DMS114 treated with DMSO at 0.1 percent for 48 hours (cell line): Measurements from ENCODE around the gene ELF5.
A peak's percentile ranks its signal among the peaks of the same experiment; 100 is the strongest.

ENCODE experiments used
- DNase-seq: peaks from one replicate; lab custom pipeline; 2025; ENCODE audit not compliant: unreplicated experiment; lab: John Stamatoyannopoulos, UW

ELF5 gene

DNA sequence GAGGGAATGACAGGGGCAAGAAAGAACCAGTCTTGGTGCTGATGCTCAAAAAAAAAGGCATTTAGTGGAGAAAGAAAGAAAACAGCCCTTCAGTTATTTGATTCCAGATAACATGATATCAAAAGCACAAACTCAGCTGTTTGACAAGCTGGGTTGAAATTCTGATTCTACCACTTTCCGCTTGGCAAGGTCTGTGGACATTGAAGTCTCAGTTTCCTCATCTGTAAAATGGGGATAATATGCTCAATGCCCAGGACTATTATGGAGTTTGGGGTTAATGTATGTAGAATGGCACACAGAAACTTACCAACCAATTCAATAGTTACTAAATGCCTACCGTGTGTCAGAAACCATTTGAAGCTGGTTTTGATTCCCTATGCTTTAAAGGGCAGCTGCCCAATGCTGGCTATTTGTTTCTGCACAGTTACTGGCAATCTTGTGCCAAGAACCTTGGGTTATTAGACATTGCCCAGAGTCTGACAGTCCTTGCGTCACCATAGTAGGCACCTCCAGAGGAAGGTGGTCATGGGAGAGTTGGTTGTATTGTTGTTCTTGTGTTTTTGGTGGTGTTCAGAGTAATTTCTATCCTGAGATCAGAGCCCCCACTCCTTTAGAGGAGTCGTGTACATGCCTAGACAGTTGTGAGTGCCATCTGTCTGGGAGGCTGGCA is 19.5 kb downstream of the ELF5 start:
- DNase-seq, result no peak

DNA sequence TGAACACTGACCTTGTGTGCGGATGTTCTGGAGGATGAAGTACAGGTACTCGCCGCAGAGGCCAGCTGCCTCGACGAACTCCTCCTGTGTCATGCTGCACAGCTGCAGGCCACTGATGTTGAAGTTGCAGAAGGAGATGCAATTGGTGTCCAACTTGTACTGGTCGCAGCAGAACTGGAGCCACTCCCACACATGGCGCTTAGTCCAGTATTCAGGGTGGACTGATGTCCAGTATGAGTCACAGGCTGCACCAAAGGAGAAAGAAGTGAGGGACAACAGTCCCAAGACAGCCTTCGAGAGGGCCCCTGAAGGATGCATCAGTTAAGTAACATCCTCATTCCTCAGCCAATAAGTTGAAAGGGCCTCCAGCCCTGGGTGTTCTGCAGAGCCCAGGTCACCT is 20.1 kb downstream of the ELF5 start:
- DNase-seq, result no peak

DNA sequence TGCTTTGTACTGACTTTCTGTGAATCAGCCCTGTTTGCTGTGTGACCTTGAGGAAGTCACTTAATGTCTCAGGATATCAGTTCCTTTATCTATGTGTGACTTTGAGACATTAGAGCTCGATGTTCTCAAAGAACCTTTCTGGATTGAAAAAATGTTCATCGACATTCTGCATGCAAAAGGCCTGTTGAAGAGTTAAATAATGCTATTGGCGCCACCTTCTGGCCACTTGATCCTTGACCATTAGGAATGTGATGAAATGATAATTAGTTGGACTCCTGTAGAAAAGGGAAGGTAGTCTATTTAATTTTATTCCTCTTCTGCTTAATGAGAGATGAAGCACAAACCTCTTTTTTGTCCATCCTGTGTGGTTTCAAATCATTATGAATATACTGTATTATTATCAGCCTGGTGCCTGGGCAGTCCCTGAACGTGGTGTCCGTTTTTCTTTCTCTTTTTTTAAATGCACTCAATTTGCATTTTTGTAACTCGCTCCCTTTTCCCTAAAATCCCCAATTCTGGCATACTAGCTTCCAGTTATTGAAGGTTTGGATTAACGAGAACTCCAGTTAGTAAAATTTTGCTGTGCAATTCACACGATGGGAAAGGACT is 20.7 kb downstream of the ELF5 start:
- peak; percentile 34 for DNase-seq

DNA sequence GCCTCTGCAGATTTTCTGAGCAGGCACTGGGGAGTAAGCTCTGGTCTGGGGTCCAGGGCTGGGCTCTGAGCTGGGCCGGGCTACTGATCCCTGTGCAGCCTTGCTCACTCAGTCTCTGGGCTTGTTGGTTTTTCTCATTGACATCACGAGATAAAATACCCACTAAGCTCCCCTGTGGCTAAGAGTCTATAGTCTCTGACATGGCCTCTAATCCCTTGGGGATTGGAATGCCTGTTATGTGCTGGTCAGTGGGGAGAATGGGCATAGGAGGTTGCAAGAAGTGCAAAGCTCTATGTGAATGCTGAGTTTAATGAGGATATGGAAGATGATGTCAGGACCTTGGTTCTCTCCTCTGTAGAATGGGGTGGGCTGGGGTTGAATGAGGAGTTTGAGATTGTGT is 23.3 kb downstream of the ELF5 start:
- no peak for DNase-seq

DNA sequence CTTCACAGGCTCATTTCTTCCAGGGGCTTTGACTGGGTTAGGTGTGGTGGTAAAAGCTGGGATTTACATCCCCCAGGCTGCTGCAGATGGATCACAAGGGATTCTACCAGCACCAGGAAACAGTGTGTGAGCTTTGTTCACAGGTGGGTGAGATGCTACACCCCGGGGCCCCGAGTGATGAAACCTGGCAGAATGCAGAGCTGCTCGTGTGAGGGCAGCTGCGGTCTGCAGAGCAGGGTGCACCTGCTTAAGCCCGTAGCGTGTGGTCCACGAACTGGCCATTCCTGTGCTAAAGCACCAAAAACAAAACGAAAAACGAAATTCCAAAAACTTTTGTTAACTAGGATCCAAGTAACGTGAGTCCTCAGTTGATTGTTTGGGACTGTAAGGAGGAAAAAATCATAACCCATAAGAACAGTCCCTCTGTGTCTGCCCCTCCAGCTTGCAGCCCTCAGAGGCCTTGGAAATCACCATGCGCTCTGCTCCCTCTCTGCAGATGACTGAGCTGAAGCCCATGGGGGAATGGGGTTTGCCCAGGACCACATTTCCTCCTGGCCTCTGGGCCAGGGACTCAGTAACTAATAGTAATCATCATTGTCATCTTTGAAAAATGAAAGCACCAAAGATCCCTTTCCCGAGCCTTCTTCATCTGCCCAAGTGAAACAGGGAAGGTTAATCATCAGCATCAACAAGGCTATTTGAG is 24.6 kb downstream of the ELF5 start:
- no peak for DNase-seq

DNA sequence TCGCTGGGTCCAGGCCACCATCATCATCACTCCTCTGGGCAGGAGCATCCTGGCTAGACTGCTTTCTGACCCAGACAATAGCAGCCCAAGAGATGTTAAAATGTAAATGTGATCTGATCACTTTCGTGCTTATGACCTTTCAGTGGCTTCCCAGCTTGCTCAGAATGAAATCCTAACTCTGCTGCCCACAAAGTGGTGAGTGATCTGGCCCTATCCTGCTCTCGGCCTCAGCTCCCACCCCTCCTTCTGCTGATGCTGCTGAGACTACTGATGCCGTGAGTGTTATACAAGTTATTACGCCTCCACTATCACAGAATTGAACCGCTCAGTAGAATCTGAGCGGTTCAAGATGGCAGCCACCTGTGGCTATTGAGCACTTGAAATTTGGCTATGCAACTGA is 26.2 kb downstream of the ELF5 start:
- DNase-seq, result no peak

DNA sequence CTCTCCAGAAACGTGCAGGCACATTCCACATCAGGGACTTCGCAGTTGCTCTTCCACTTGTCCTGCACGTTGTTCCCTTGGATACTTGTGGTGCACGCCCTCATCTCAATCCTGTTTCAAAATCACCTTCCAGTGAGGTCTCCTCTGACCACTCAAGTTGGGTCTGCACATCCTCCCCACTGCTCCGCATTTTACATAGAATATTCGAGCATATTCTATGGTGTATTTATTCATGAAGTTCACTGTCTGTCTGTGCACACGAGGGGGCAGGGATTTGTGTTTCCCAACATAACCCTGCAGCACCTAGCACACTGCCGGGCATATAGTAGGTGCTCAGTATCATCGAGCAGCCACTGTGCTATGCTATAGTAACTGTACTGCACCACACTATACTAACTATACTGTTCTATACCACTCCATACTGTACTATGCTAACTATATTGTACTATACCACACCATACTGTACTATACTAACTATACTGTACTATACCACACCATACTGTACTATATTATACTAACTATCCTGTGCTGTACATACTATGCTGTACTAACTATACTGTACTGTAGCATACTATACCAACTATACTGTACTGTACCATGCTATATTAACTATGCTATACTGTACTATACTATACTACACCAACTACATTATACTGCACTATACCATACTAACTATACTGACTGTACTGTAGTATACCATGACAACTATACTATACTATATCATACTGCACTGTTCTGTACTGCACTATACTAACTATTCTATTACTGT is 30.3 kb downstream of the ELF5 start:
- DNase-seq, result no peak

DNA sequence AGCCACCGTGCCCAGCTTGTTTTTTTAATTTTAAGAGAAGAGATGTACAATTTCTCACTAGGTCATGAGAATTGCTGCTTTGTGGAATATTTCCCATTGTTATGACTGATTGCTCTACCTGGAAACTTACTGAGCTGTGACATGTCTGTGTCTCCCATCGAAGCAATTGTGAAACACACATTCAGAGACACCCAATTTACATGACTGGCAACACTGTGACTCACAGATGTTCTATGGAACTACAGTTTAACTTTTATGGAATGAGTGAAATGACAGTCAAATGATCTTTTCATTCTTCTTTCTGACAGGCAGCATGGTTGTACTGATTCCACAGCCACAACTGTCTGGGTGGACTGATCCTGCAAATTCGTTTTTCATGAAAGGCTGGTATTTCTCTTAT is 32.3 kb downstream of the ELF5 start:
- DNase-seq, result no peak

DNA sequence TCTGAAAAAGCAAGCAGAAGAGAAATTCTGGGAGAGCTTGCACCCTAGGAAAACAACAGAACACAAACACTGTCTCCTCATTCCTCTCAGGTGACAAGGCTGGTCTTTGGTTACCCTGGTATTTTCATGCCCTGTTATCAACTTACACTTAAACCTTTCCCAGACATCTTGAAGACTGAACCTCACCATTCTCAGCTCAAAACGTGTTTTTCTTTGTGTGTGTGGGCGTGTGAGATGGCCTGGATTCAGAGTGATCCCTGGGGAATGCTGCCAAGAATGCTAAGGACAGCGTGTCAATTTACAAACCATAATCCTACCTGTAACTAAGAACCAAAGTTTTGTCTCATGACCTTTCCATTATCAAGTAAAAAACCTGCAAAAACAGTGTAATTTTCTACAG is 33.3 kb downstream of the ELF5 start:
- no peak for DNase-seq

DNA sequence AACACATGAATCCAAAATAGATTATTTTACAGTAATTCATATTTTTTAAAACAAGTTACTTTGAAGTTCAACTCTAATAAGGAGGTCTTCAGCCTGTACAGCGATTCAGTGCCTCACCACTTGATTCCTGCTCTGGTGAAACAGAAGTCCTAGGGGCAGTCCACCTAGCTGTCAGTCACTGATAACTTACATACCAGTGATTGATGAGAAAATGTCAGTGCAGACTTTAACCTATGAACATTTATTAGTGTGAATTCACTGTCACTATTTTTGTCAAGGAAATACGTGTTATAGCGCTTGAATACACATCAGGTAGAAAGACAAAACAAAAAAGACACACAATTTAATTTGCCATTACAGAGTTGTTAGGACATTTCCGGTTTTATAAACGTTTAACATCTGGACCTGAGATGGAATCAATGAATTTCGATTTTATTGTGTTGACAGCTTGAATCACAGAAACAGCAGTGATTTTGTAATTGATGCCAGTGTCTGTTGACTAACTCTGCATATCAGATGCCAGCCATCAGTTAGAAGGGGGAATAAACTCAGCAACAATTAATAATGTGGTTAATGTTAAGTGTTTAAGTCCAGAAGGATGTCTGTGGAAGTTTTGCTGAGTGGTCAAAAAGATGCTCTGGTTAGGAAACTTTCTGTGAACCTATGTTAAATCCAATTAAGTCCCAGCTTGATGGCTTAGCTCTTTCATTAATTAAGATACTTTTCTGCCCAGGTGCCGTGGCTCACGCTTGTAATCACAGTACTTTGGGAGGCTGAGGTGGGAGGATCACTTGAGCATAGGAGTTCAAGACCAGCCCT is 34.5 kb downstream of the ELF5 start:
- DNase-seq, result no peak

DNA sequence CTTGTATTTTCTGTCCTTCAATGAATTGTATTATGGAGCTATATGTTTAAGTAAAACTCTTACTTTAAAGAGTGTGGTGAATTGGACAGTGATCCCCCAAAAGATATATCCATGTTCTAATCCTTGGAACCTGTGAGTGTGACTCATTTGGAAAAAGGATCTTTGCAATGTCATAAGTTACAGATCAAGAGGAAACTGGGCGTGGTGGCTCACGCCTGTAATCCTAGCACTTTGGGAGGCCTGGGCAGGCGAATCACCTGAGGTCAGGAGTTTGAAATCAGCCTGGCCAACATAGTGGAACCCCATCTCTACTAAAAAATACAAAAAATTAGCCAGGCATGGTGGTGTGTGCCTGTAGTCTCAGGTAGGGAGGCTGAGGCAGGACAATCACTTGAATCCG is 36.7 kb downstream of the ELF5 start:
- DNase-seq, result no peak

DNA sequence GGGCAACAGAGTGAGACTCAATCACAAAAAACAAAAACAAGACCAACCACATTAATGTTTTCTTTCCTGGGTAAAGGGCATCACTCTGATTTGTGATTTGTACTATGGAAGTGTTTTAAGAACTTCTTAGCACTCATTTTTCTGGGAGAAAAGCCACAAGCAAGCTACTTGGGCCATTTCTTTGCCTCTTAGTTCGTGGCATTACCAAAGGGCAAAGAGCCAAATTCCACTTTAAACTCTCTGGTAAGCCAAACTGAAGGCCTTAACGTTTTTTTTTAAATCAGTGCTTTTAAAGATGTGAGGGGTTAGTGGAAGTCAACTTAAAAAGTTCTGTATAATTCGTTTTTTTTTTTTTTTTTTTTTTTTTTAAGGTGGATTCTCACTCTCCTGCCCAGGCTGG is 37.9 kb downstream of the ELF5 start:
- no peak for DNase-seq

DNA sequence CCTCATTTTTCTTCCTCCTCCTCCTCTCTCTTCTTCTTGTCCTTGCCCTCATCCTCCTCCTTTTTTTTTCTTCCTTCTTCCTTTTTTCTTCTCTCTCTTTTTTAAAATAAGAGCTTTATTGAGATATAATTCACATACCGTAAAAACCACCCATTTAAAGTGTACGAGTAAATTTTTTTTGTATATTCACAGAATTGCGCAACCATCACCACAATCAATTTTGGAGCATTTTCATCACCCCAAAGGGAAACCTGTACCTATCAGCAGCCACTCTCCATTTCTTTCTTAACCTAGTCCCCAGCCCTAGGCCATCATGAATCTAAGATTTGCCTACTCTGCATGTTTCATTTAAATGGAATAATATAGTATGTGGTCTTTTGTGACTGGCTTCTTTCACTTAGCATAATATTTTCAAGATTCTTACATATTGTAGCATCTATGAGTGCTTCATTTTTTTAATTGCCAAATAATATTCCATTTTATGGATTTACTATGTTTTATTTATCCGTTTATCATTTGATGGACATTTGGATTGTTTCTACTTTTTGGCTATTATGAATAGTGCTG is 39.9 kb downstream of the ELF5 start:
- no peak for DNase-seq

DNA sequence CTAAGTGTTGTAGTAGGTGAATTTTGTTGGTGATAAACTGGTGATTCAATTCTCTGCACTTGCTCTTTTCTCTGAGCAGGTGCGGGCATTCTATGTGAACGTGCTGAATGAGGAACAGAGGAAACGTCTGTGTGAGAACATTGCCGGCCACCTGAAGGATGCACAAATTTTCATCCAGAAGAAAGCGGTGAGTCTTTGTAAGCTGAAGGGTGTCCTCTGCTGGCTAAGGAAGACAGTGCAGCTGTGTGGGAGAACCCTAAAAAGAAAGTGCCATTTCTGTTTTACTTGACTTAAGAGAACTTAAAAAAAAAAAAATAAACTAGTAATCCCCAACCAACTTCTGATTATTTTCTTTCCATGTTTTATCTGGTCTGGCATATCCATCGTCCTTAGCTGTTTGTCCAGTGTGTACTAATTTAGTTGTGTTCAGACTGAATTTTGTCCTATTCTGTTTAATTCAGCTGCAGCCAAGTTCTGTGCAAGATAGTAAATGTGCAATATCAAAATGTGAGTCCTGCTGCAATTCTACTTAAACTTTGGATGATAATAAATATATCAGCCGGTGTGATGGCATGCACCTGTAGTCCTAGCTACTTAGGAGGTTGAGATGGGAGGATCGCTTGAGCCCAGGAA is 45.3 kb downstream of the ELF5 start:
- peak; percentile 16 for DNase-seq

DNA sequence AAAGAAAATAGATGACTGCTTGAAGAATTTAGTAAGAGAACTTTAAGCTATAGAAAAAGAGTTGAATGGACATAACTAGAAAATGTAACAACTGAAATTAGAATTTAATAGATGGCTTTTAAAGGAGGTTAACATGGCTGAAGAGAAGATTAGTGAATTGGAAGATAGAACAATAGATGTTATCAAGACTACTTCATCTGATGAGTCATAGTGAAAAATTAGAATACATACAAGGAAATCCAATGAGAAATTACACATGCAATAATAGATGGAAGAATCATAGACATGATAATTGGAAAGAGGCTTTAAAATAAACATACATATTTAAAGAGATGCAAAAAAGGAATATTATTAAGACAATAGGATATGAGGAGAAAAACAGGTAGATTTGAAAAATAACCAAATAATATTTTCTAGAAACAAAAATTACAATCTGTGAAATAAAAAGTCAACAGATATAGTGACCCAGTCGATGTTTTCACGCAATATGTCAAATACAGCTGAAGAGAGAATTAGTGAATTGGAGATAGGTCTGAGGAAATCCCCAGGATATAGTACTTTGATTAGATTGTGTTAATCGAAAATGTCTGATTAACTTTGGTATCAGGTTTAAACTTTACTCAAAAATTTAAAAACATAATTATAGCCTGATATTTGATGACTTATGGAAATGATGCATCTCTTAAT is 46.6 kb downstream of the ELF5 start:
- no peak for DNase-seq

DNA sequence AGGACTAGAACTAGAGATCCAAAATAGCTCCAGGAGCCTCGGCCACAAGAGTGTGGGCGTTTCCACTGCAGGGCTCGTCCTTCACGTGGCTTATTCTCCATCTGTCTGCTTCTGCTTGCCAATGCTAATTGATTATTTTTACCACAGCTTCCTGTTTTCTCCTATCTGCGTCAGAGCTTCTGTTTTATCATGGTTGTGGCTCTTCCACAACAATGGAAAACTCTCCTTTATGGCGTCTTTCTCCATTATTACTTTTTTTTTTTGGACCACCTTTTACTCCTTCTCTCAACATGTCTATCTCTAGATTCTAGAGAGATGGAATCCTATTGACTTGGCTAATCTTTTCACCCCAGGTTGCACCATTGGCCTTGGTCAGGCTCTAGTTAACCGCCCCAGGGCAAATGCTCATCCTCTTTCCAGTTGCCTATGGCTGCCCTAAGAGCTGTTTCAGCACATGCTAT is 49.0 kb downstream of the ELF5 start:
- DNase-seq, result no peak

DNA sequence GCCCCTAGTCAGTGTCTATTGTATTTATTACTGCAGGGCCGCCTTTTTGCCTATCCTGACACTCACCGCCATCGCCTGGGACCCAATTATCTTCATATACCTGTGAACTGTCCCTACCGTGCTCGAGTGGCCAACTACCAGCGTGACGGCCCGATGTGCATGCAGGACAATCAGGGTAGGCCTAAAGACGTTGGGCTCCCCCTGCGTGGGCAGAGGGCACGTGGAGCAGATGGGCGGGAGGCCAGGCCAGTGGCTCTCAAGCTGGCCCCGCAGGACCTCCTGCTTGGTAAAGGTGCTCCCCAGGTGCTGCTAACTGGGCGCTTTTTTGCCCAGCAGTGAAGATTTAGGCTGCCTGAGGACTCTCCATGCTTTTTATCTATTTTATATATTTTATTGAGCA is 52.4 kb downstream of the ELF5 start:
- DNase-seq, result no peak

DNA sequence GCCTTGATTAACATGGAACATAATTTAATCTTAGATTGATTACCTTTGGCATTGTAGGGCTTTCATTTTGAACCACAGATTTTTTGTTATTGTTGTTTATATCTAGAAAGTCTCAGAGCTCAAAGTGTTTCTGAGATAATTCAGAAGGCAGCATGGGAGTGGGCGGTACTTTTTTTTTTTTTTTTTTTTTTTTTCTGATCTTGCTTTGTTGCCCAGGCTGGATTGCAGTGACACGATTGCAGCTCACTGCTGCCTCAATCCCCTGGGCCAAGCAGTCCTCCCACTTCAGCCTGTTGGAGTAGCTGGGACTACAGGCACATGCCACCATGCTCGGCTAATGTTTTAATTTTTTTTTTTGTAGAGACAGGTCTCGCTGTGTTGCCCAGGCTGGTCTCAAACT is 53.3 kb downstream of the ELF5 start:
- no peak for DNase-seq

DNA sequence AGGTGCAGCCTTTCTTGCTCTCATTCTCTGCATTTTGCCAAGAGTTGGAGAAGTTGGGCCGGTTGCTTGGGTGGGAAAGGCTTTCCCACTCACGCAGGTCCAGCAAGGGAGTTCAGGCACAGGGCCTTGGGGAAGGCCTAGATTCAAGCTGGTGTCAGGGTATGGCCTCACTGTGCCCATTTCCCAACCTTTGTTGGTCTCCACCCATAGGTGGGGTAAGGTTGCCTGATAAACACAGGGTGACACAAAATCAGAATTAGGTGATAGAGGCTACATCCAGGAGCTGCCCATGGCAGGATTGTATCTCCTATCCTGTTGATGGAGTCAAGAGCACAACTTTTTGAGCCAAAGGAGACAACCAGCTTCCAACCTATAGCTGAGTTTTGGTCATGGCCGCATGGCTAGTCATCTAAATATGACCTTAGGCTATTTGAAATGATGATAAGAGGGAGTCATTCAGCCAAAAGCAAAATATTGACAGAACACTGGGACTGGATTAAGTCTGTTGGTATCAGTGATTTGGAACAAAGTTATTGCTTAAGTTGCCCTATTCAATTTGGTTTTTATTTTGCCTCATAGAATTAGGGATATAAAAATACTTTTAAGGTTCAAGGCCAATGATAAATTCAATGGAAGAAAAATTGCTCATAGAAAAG is 54.0 kb downstream of the ELF5 start:
- no peak for DNase-seq
